Effector CD4-positive, alpha-beta T cell (primary cell): ENCODE data around the gene FAM133A. TPM values are rescaled to one million over a fixed set of nuclear protein-coding genes. Genes with fewer than 3 reads are reported as not detected.

ENCODE experiments used
- DNase-seq: peaks from one replicate; pipeline ENCODE4 v3.0.0-alpha.2; 2020
- total RNA-seq: gene quantifications from one replicate; lab custom pipeline; 2026; lab: John Stamatoyannopoulos, UW

The FAM133A gene
- total RNA-seq: not detected

DNA sequence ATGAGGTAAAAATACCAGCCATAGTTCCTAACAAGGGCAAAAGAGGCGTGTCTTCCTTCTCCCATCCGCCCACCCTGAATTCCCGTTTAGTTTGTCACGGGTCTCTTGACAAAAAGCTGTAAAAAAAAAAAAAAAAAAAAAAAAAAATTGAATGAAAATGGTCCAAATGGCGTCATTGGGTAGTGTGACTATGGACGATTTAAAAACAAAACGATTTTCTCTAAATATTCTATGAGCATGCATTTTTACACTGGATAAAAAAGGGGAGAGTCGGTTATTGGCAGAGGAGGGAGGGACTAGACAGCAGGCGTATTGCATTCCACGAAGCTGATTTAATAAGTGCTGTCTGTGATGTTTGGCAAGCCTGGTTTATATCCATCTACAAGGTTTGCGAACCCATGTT, at the start of gene FAM133A:
Gene FAM133A (plus strand): TSS at position 338 of the 403 bp plus-strand sequence. CDS start 35,214 bp downstream, outside the sequence.
- DNase-seq: no peak

DNA sequence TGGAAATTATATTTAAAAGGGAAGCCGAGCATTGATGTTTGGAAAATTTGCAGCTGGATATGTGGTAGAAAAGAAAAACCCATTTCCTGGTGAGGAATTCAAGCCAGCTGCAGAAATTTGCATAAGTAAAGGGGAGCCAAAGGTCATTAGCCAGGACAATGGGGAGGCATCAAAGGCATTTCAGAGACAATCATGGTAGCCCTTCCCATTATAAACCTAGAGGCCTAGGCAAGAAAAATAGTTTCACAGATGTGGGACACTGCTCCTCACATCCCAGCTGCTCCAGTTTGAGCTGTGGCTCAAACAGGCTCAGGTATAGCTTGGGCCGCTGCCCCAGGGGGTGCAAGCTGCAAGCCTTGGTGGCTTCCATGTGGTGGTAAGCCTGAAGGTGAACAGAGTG, 36.4 kb upstream of the FAM133A start:
- DNase-seq: no peak

DNA sequence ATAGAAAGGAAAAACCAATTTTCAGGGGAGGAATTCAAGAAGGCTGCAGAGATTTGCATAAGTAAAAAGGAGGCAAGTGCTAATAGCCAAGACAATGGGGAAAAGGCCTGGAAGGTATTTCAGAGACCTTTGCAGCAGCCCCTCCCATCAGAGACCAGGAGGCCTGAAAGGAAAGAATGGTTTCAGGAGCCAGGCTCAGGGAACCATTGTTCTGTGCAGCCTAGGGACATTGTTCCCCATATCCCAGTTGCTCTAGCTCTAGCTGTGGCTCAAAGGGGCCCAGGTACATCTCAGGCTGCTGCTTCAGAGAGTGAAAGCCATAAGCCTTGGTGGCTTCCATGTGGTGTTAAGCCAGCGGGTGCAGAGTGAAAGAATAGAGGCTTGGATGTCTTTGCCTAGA, 24.6 kb upstream of the FAM133A start:
- DNase-seq: no peak

DNA sequence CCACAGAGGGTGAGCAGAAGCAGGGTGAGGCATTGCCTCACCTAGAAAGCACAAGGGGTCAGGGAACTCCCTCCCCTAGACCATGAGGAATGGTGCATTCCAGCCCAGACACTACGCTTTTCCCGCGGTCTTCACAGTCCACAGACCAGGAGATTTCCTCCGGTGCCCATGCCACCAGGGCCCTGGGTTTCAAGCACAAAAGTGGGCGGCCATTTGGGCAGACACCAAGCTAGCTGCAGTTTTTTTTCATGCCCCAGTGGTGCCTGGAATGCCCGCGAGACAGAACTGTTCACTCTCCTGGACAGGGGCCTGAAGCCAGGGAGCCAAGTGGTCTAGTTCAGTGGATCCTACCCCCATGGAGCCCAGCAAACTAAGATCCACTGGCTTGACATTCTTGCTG, 13.4 kb upstream of the FAM133A start:
- no peak for DNase-seq

DNA sequence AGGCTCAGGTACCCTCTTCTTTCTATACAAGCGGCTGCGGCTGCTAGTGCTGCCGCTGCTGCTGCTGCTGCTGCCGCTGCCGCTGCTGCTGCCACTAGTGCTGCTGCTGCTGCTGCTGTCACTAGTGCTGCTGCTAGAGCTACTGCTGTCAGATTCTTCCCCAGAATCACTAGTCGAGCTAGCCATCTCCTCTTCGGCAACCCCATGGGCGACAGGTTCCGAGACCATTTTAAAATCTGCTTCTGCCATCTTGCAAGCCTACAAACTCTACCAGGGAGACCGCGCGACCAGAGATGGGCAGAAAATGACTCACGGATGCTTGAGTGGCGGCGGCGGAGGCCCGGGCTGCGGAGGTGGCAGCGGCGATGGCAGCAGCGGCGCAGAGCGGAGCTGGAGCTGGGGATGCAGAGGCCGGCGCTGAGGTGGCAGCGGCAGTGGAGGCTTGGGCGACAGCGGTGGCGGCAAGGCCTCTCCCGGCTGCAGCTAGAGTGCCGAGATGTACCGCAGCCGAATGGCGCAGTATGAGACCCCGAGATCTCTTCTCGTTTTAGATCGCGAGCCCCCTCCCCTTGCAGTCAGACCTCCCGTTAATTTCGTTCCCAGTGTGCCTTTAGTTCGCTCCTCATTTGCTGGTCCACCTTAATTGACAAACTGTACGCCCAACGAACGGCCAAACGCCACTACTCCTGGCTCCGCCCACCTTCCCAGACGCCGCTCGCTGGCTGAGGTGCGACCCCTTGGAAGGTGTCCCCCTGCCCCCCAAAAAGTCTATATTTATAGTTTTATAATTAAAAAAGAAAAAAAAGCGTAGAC, 744 bp upstream of the FAM133A start, which contains the start of gene NAP1L3:
Gene NAP1L3 (minus strand): TSS at position 523 of the 813 bp plus-strand sequence. CDS start 274 bp downstream, at position 249.
- DNase-seq: peak; percentile 31

DNA sequence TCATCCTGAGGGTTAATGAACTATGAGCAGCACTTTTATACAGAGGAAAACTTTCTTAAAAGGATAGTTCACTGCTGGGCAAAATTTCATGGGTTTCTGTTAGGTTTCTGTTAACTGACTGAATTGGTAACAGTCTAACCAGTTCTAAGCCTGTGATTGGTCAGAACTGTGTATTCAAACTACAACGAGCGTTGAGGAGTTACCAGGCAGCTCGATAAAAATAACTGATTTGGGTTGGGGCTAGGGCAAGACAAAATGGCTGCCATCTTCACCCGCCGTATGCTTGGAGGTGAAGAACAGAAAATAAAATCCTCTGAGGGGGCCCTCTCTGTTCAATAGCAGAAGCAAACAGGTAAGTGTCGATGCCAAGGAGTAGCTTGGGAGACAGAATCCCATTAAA, 22.0 kb downstream of the FAM133A start:
- no peak for DNase-seq

DNA sequence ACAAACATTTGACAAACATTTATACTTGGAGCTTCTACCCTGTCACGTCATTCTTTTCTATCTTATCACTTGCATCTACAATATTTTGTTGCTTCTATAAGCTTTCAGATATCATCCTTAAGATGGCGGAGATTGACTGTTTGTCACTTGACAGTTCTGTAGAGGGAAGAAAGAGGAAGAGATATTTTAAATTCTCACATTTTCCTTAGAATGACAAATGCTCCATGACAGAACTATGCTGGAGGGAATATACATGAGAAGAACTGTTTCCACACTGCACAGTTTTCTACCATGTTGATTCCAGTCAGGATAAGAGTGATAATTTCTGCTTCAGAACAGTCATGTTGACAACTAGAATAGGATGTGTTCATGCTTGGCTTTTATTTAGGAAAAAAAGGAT, 29.7 kb downstream of the FAM133A start:
- no peak for DNase-seq

DNA sequence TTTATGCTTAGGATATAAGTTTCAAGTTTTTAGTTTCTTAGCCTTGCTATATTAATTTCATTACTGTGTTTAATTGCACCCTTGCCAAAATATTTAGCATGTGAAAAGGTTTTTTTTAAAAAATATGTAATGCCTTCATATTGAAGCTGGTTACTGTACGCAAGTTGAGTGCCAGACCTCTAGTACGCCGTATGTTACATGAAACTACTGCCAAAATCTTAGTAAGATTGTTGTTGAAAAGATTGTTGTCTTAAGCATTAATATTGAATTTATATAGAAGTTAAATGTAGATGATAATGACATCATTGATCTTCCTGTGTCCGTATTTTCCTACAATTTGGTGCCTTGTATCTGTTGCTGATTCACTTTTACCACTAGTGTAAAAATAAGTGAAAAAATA, 37.1 kb downstream of the FAM133A start:
- DNase-seq: no peak

DNA sequence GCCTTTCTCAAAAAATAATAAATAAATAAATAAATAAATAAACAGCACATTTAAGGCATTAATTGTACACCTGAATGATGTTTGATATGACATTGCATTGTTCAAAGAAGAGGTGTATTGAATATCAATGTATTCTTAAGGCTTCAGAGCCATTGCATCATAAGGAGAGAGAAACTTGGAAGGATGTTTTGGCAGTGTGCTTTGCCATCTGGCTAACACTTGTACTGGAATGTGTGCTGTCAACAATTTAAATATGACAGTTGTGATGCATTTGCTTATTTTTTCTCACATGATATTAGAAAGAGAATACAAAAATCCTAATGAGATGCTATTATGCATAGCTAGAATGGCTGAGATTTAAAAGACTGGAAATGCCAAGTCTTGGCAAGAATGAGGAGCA, 67.8 kb downstream of the FAM133A start:
- no peak for DNase-seq

DNA sequence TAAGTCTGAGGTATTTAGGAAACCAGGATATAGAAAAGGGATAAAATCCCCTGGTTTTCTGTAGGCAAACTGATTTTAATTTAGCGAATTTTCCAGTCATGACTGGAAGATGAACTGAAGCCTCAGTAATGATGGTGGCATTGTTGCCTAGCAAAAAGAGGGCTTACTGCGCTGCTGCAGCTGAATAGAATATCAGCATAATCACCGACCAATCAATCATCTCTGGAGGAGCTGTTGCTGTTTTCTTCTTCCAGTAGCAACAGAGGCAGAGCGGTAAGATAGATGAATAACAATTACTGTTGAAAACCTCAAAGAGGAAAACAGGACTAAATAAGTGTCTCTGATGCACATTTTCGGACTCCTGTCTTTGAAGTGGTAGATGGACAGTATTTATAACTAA, 86.2 kb downstream of the FAM133A start:
- DNase-seq: no peak
